ENCODE results near the gene IGSF8. TPM values are rescaled to one million over a fixed set of nuclear protein-coding genes. Genes with fewer than 3 reads are reported as not detected.
A peak's percentile ranks its signal among the peaks of the same experiment; 100 is the strongest.

The IGSF8 gene
- total RNA-seq, 1 experiment from 2014 or later = 35.6 TPM

GRCh38 chr1:160085686-160086455 lies 12.5 kb downstream of the IGSF8 start:
- Histone ChIP-seq H3K27me3 (ENCODE audit: insufficient read depth, low read length) (peaks cover 9% of the 10 kb centered on the region), H3K79me2 (ENCODE audit: insufficient read depth, low read length) (no peaks in the 10 kb centered on the region), H3K9me2 (ENCODE audit: insufficient read depth) (no peaks in the 10 kb centered on the region), H3K9me3 (ENCODE audit: control insufficient read depth in 1 of 2, insufficient read depth in 1 of 2, low read depth in 1 of 2, low read length in 2 of 2) (no peaks in the 10 kb centered on the region), H3K4me3 (replicated peaks in 1 of 2; ENCODE audit: low read depth in 1 of 2, low read length in 2 of 2) (no peak overlapping the region), H3K9ac (ENCODE audit: low read length) (no peak overlapping the region), H4K20me1 (ENCODE audit: insufficient read depth) (no peaks in the 10 kb centered on the region), H3K27ac (ENCODE audit: low read depth, low read length) (no peak overlapping the region), H3K36me3 (ENCODE audit: control insufficient read depth in 1 of 2, insufficient read depth in 2 of 2, low read length in 2 of 2) (no peaks in the 10 kb centered on the region), H3K4me2 (ENCODE audit: low read length) (no peak overlapping the region), H2AFZ (ENCODE audit: low read depth, low read length, poor library complexity, severe bottlenecking) (no peak overlapping the region), H3K4me1 (ENCODE audit: control insufficient read depth in 1 of 2, insufficient read depth in 2 of 2, low read length in 2 of 2) (no peaks in the 10 kb centered on the region; a peak in 1 of 4 replicates)
- TF ChIP-seq, protein P1, sequence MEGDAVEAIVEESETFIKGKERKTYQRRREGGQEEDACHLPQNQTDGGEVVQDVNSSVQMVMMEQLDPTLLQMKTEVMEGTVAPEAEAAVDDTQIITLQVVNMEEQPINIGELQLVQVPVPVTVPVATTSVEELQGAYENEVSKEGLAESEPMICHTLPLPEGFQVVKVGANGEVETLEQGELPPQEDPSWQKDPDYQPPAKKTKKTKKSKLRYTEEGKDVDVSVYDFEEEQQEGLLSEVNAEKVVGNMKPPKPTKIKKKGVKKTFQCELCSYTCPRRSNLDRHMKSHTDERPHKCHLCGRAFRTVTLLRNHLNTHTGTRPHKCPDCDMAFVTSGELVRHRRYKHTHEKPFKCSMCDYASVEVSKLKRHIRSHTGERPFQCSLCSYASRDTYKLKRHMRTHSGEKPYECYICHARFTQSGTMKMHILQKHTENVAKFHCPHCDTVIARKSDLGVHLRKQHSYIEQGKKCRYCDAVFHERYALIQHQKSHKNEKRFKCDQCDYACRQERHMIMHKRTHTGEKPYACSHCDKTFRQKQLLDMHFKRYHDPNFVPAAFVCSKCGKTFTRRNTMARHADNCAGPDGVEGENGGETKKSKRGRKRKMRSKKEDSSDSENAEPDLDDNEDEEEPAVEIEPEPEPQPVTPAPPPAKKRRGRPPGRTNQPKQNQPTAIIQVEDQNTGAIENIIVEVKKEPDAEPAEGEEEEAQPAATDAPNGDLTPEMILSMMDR (IDR thresholded peaks at IDR 0.05 in 2 of 3, conservative IDR thresholded peaks at IDR 0.05 in 1 of 3; ENCODE audit: borderline replicate concordance in 1 of 3, insufficient read depth in 1 of 3, low read depth in 2 of 3, low read length in 2 of 3) = peak; percentile 74 to 92 (median 78)
- TF ChIP-seq RAD21 (IDR thresholded peaks at IDR 0.05; ENCODE audit: low read depth) (peak; percentile 76), EZH2 (IDR thresholded peaks at IDR 0.05) (no peak)
- RAD21 ChIA-PET (ENCODE audit: low non-redundant PET in 1 of 2, low total read pairs in 2 of 2, uncharacterized antibody in 2 of 2, unreplicated experiment in 2 of 2) = interaction anchor here (0.5 to 1.1 kb wide), 4 partner anchors 13 to 290 kb away, joined by 3 to 4 read pairs (median 3); partner anchors contain the start of gene IGSF8 (in 1 of the 2)
- ATAC-seq (peak; percentile 79), DNase-seq (ENCODE audit: low read depth, low spot score) (peak; percentile 44)
- intact Hi-C loops (cut with micrococcal nuclease) = no loop called here
- POLR2A ChIA-PET = interaction anchor here (0.6 kb wide), 1 partner anchor 177 kb away, joined by 3 read pairs; no protein-coding TSS in a partner anchor
- BruUV-seq (replicated peaks) = no TSS peak
- CTCF ChIA-PET = interaction anchor here (0.6 to 3.8 kb wide), 25 partner anchors 9 to 322 kb away, joined by 3 to 30 read pairs (median 4); partner anchors contain the start of genes DCAF8 and IGSF8

DNA sequence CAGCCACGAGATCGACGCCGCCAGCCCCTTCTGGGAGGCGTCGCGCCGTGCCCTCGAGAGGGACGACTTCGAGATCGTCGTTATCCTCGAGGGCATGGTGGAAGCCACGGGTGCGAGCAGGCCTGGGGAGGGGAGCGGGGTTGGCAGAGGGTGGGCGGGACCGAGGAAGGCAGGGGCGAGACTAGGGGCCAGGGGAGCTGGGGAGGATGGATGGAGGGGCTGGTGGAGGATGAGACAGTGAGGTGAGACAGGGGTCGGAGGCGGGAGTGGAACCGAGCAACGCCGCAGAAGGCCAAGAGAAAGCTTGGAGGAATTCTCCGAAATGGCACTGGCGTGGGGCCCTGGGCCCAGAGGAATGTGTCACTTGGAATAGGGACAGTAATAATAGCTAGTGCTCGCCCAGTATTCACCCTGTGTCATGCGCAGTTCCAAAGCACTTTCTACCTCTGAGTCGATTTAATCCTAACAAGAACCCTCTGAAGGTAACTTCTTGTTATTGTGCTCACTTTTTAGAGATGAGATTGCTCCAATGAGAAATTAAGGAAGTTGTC lies 13.6 kb downstream of the IGSF8 start:
- Histone ChIP-seq H4K20me1 (ENCODE audit: insufficient read depth) (no peaks in the 10 kb centered on the region), H2AFZ (ENCODE audit: low read depth, low read length, poor library complexity, severe bottlenecking) (no peak overlapping the region), H3K27ac (ENCODE audit: low read depth, low read length) (no peak overlapping the region), H3K4me3 (replicated peaks in 1 of 2; ENCODE audit: low read depth in 1 of 2, low read length in 2 of 2) (no peak overlapping the region), H3K9me2 (ENCODE audit: insufficient read depth) (no peaks in the 10 kb centered on the region), H3K9ac (ENCODE audit: low read length) (no peak overlapping the region), H3K36me3 (ENCODE audit: control insufficient read depth in 1 of 2, insufficient read depth in 2 of 2, low read length in 2 of 2) (no peaks in the 10 kb centered on the region), H3K4me1 (ENCODE audit: control insufficient read depth in 1 of 2, insufficient read depth in 2 of 2, low read length in 2 of 2) (no peaks in the 10 kb centered on the region; a peak in 1 of 4 replicates), H3K4me2 (ENCODE audit: low read length) (no peak overlapping the region), H3K79me2 (ENCODE audit: insufficient read depth, low read length) (no peaks in the 10 kb centered on the region), H3K9me3 (ENCODE audit: control insufficient read depth in 1 of 2, insufficient read depth in 1 of 2, low read depth in 1 of 2, low read length in 2 of 2) (no peaks in the 10 kb centered on the region), H3K27me3 (ENCODE audit: insufficient read depth, low read length) (peaks cover 19% of the 10 kb centered on the region)
- DNase-seq (ENCODE audit: low read depth, low spot score) (no peak), ATAC-seq (no peak)
- no TSS peak for BruUV-seq (replicated peaks)
- POLR2A ChIA-PET = no interaction called here
- CTCF ChIA-PET = interaction anchor here (1.0 to 3.8 kb wide), 11 partner anchors 9 to 323 kb away, joined by 3 to 30 read pairs (median 10); partner anchors contain the start of gene IGSF8
- RAD21 ChIA-PET (ENCODE audit: low non-redundant PET in 1 of 2, low total read pairs in 2 of 2, uncharacterized antibody in 2 of 2, unreplicated experiment in 2 of 2) = no interaction called here
- TF ChIP-seq POLR2A (IDR thresholded peaks at IDR 0.05; ENCODE audit: borderline replicate concordance, extremely low read depth, insufficient read depth, insufficient read length) (no peak), SRF (IDR thresholded peaks at IDR 0.05; ENCODE audit: low read depth) (no peak), RAD21 (IDR thresholded peaks at IDR 0.05; ENCODE audit: low read depth) (no peak), ZFX (IDR thresholded peaks at IDR 0.05) (no peak), EZH2 (IDR thresholded peaks at IDR 0.05) (no peak), SP1 (IDR thresholded peaks at IDR 0.05; ENCODE audit: low read depth) (no peak)
- TF ChIP-seq, protein P1 (IDR thresholded peaks at IDR 0.05 in 2 of 3, conservative IDR thresholded peaks at IDR 0.05 in 1 of 3; ENCODE audit: borderline replicate concordance in 1 of 3, insufficient read depth in 1 of 3, low read depth in 2 of 3, low read length in 2 of 3) = no peak; a peak in 1 of 6 replicates
- intact Hi-C loops (cut with micrococcal nuclease) = no loop called here
